IPS-15b (cell line): ENCODE results near the gene ZBTB46.

Experiments used
- H3K27me3 ChIP-seq: one replicate; pipeline ENCODE4 v1.6.1; 2013; ENCODE audit warnings: low read length; ENCODE audit not compliant: control insufficient read depth, insufficient read depth
- H3K36me3 ChIP-seq: one replicate; pipeline ENCODE4 v1.6.1; 2013; ENCODE audit warnings: low read length; ENCODE audit not compliant: control insufficient read depth, insufficient read depth
- H3K4me1 ChIP-seq: one replicate; pipeline ENCODE4 v1.6.1; 2013; ENCODE audit warnings: mild to moderate bottlenecking, low read length; ENCODE audit not compliant: control insufficient read depth, insufficient read depth
- H3K4me3 ChIP-seq: one replicate; pipeline ENCODE4 v1.5.1; 2013; ENCODE audit warnings: low read depth, low read length
- H3K9ac ChIP-seq: one replicate; pipeline ENCODE4 v1.6.1; 2013; ENCODE audit warnings: low read depth, mild to moderate bottlenecking, low read length
- H3K9me3 ChIP-seq: one replicate; pipeline ENCODE4 v1.6.1; 2013; ENCODE audit warnings: mild to moderate bottlenecking, low read length; ENCODE audit not compliant: control insufficient read depth, insufficient read depth

The ZBTB46 gene

GRCh38 chr20:63742381-63743024 lies 88.6 kb downstream of the ZBTB46 start:
- peaks cover 27% of the 10 kb centered on the region for H3K36me3 ChIP-seq
- no peak overlapping the region for H3K9ac ChIP-seq
- no peaks in the 10 kb centered on the region for H3K4me1 ChIP-seq

GRCh38 chr20:63741676-63742380 lies 89.2 kb downstream of the ZBTB46 start:
- Histone ChIP-seq H3K36me3 (peaks cover 26% of the 10 kb centered on the region), H3K4me3 (peak overlapping the region; percentile 70), H3K9ac (no peak overlapping the region), H3K27me3 (no peaks in the 10 kb centered on the region), H3K9me3 (no peaks in the 10 kb centered on the region), H3K4me1 (no peaks in the 10 kb centered on the region)

More at GRCh38 chr20:63742381-63743024, 88.6 kb downstream of the ZBTB46 start:
- Histone ChIP-seq H3K9me3 (no peaks in the 10 kb centered on the region), H3K4me3 (no peak overlapping the region), H3K27me3 (no peaks in the 10 kb centered on the region)

GRCh38 chr20:63741354-63741675 lies 89.7 kb downstream of the ZBTB46 start:
- Histone ChIP-seq H3K27me3 (no peaks in the 10 kb centered on the region), H3K9me3 (no peaks in the 10 kb centered on the region), H3K4me3 (peak overlapping the region; percentile 70), H3K4me1 (no peaks in the 10 kb centered on the region), H3K36me3 (peaks cover 22% of the 10 kb centered on the region), H3K9ac (no peak overlapping the region)

GRCh38 chr20:63740627-63741353 lies 90.3 kb downstream of the ZBTB46 start:
- H3K4me3 ChIP-seq = peak overlapping the region; percentile 70
- no peaks in the 10 kb centered on the region for H3K27me3 ChIP-seq
- H3K36me3 ChIP-seq = peaks cover 25% of the 10 kb centered on the region
- H3K9ac ChIP-seq = peak overlapping the region; percentile 73
- no peaks in the 10 kb centered on the region for H3K4me1 ChIP-seq
- no peaks in the 10 kb centered on the region for H3K9me3 ChIP-seq

- Histone ChIP-seq H3K36me3 (peaks cover 30% of the 10 kb centered on the region), H3K4me3 (peak overlapping the region; percentile 70), H3K4me1 (no peaks in the 10 kb centered on the region), H3K9ac (peak overlapping the region; percentile 73), H3K9me3 (no peaks in the 10 kb centered on the region), H3K27me3 (no peaks in the 10 kb centered on the region)
These were observed 90.9 kb downstream of the ZBTB46 start for GRCh38 chr20:63740070-63740626.

- Histone ChIP-seq H3K4me1 (no peaks in the 10 kb centered on the region), H3K36me3 (peaks cover 36% of the 10 kb centered on the region), H3K4me3 (peak within 1 kb of the TSS; percentile 70), H3K9me3 (no peaks in the 10 kb centered on the region), H3K27me3 (no peaks in the 10 kb centered on the region), H3K9ac (peak within 1 kb of the TSS; percentile 73)
These were observed 91.7 kb downstream of the ZBTB46 start, which contains the start of gene SLC2A4RG for GRCh38 chr20:63739130-63740069. TSS of gene SLC2A4RG (plus strand) at chr20:63739776. CDS start at chr20:63739913, 137 bp downstream.

- Histone ChIP-seq H3K9me3 (no peaks in the 10 kb centered on the region), H3K36me3 (peaks cover 40% of the 10 kb centered on the region), H3K4me3 (peak overlapping the region; percentile 52), H3K9ac (no peak overlapping the region), H3K4me1 (no peaks in the 10 kb centered on the region), H3K27me3 (no peaks in the 10 kb centered on the region)
These were observed 92.4 kb downstream of the ZBTB46 start for GRCh38 chr20:63738687-63739129.

GRCh38 chr20:63737945-63738686 lies 92.9 kb downstream of the ZBTB46 start:
- Histone ChIP-seq H3K9ac (no peak overlapping the region), H3K36me3 (peaks cover 38% of the 10 kb centered on the region), H3K9me3 (no peaks in the 10 kb centered on the region), H3K4me1 (no peaks in the 10 kb centered on the region), H3K27me3 (no peaks in the 10 kb centered on the region), H3K4me3 (peak overlapping the region; percentile 52)

- Histone ChIP-seq H3K9ac (no peak overlapping the region), H3K4me3 (peak overlapping the region; percentile 52), H3K36me3 (peaks cover 37% of the 10 kb centered on the region), H3K27me3 (no peaks in the 10 kb centered on the region), H3K9me3 (no peaks in the 10 kb centered on the region), H3K4me1 (no peaks in the 10 kb centered on the region)
These were observed 93.4 kb downstream of the ZBTB46 start for GRCh38 chr20:63737695-63737944.

- no peaks in the 10 kb centered on the region for H3K4me1 ChIP-seq
- H3K4me3 ChIP-seq = peak overlapping the region; percentile 18
- peaks cover 33% of the 10 kb centered on the region for H3K36me3 ChIP-seq
- no peaks in the 10 kb centered on the region for H3K9me3 ChIP-seq
- no peaks in the 10 kb centered on the region for H3K27me3 ChIP-seq
- peak overlapping the region; percentile 12 for H3K9ac ChIP-seq
These were observed 94.0 kb downstream of the ZBTB46 start for GRCh38 chr20:63736893-63737694.
